PC-3 (cell line): ENCODE data around the gene SLC1A3.

Experiments used
- EZH2 ChIP-seq: fragments of 300-600 bp; sonication (generic); IDR thresholded peaks from one replicate; pipeline ENCODE4 v1.6.1; 2017; ENCODE audit warnings: antibody characterized with exemption, mild to moderate bottlenecking, low read length; ENCODE audit not compliant: unreplicated experiment
- EZH2phosphoT487 ChIP-seq: fragments of 300-600 bp; sonication (generic); IDR thresholded peaks from 2 replicates; pipeline ENCODE4 v1.6.1; 2018; ENCODE audit warnings: mild to moderate bottlenecking, antibody characterized with exemption, low read length, borderline replicate concordance
- TF ChIP-seq, protein P1 (sequence below): fragments of 300-600 bp; sonication (generic); conservative IDR thresholded peaks from 2 replicates; pipeline ENCODE4 v1.5.1; 2017; ENCODE audit warnings: antibody characterized with exemption, low read depth, mild to moderate bottlenecking, low read length

DNA sequence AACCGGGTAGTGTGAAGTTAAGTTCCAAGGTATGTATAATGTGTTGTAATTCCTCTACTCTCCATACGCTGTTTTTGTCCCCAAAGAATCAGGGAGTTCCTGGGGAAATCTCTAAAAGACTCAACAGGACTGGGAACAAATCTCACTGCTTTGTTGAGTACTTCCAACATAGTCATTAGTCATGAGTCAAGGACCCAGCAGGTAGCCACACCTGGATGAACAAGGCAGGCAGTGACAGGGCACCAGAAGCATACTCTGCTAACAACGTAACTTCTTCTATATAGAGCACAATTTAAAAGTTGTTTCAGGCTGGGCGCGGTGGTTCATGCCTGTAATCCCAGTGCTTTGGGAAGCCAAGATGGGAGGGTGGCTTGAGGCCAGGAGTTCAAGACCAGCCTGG, 126.8 kb downstream of the SLC1A3 start:
- TF ChIP-seq, protein P1, sequence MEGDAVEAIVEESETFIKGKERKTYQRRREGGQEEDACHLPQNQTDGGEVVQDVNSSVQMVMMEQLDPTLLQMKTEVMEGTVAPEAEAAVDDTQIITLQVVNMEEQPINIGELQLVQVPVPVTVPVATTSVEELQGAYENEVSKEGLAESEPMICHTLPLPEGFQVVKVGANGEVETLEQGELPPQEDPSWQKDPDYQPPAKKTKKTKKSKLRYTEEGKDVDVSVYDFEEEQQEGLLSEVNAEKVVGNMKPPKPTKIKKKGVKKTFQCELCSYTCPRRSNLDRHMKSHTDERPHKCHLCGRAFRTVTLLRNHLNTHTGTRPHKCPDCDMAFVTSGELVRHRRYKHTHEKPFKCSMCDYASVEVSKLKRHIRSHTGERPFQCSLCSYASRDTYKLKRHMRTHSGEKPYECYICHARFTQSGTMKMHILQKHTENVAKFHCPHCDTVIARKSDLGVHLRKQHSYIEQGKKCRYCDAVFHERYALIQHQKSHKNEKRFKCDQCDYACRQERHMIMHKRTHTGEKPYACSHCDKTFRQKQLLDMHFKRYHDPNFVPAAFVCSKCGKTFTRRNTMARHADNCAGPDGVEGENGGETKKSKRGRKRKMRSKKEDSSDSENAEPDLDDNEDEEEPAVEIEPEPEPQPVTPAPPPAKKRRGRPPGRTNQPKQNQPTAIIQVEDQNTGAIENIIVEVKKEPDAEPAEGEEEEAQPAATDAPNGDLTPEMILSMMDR: no peak
- TF ChIP-seq EZH2: no peak
- no peak for TF ChIP-seq EZH2phosphoT487
